GM23338 (cell line): ENCODE results near the gene DOCK4.

ENCODE experiments used
- CTCF ChIP-seq, 2 experiments: fragments of 200-600 bp in 1 of 2; sonication (generic) in 1 of 2; conservative IDR thresholded peaks; 2 replicates each; pipeline versions ENCODE4 v1.5.1 to v1.6.1; 2016 to 2017; ENCODE audit warnings: antibody characterized with exemption in 2 of 2, low read depth in 2 of 2, mild to moderate bottlenecking in 2 of 2, moderate library complexity in 1 of 2
- EZH2 ChIP-seq: fragments of 200-600 bp; sonication (generic); IDR thresholded peaks from one replicate; pipeline ENCODE4 v1.8.0; 2017; ENCODE audit warnings: antibody characterized with exemption, mild to moderate bottlenecking, low read depth; ENCODE audit not compliant: unreplicated experiment
- NANOG ChIP-seq: IDR thresholded peaks from 2 replicates; pipeline ENCODE4 v1.6.1; 2016; ENCODE audit warnings: antibody characterized with exemption, borderline replicate concordance
- REST ChIP-seq: IDR thresholded peaks from one replicate; pipeline ENCODE4 v1.6.1; 2018; ENCODE audit warnings: antibody characterized with exemption; ENCODE audit not compliant: unreplicated experiment

- TF ChIP-seq CTCF (conservative IDR thresholded peaks at IDR 0.05; ENCODE audit: low read depth in 2 of 2) (no peak), NANOG (no peak), REST (no peak), EZH2 (no peak)
Measured at GRCh38 chr7:111992601-111993000, 213.6 kb downstream of the DOCK4 start.
